ENCODE results near the gene NEFH.

NEFH gene

GRCh38 chr22:29509815-29510214, 29.8 kb downstream of the NEFH start:
- no peak overlapping the region for H4K91ac ChIP-seq (ENCODE audit: low read depth, low read length)
- no peak overlapping the region for H3K4me2 ChIP-seq (ENCODE audit: low read length)
- H2AFZ ChIP-seq (ENCODE audit: insufficient read depth, low read length, poor library complexity) = no peak overlapping the region
- H3K18ac ChIP-seq (ENCODE audit: low read length) = no peak overlapping the region
- H3K4me1 ChIP-seq (ENCODE audit: control insufficient read depth in 1 of 2, insufficient read depth in 2 of 2, low read length in 2 of 2) = no peaks in the 10 kb centered on the region
- no peak overlapping the region for H2BK120ac ChIP-seq (ENCODE audit: insufficient read depth, low read length, poor library complexity)
- H3K9ac ChIP-seq (ENCODE audit: low read length) = no peak overlapping the region
- H4K8ac ChIP-seq (ENCODE audit: low read depth, low read length) = no peak overlapping the region
- H2BK12ac ChIP-seq (ENCODE audit: low read length) = no peak overlapping the region
- H3K4ac ChIP-seq (ENCODE audit: low read depth, low read length) = no peak overlapping the region
- DNase-seq = no peak
- no peak overlapping the region for H4K12ac ChIP-seq (ENCODE audit: low read depth, low read length)
- no peak overlapping the region for H3K23ac ChIP-seq (ENCODE audit: low read length)
- peaks cover 29 to 55% of the 10 kb centered on the region in 2 experiments for H3K36me3 ChIP-seq (ENCODE audit: control insufficient read depth in 1 of 2, insufficient read depth in 2 of 2, low read length in 2 of 2)
- no peaks in the 10 kb centered on the region for H3K79me2 ChIP-seq (ENCODE audit: control insufficient read depth, insufficient read depth, low read length, poor library complexity)
- no peak overlapping the region for H3K14ac ChIP-seq (ENCODE audit: low read length)
- no peak overlapping the region for H2AK5ac ChIP-seq (ENCODE audit: low read length)
- WGBS (ENCODE audit: extremely low coverage, insufficient coverage, insufficient read length) = no CpG with 5 or more reads among the region's 1 CpG
- no peaks in the 10 kb centered on the region for H3K27me3 ChIP-seq (ENCODE audit: insufficient read depth, low read length)
- H3K79me1 ChIP-seq (ENCODE audit: low read length) = no peaks in the 10 kb centered on the region
- no peak overlapping the region for H3K27ac ChIP-seq (ENCODE audit: low read depth, low read length)
- peaks cover 2% of the 10 kb centered on the region for H3K9me3 ChIP-seq (ENCODE audit: insufficient read depth, low read depth, low read length)
- no peak overlapping the region for H2BK5ac ChIP-seq (ENCODE audit: low read depth, low read length, poor library complexity)
- H3K4me3 ChIP-seq (ENCODE audit: low read depth, low read length) = no peak overlapping the region

GRCh38 chr22:29510542-29510941, 30.5 kb downstream of the NEFH start:
- no CpG with 5 or more reads among the region's 2 CpGs for WGBS (ENCODE audit: extremely low coverage, insufficient coverage, insufficient read length)

GRCh38 chr22:29511126-29511862, 31.3 kb downstream of the NEFH start:
- H3K14ac ChIP-seq (ENCODE audit: low read length) = no peak overlapping the region
- WGBS (ENCODE audit: extremely low coverage, insufficient coverage, insufficient read length) = no CpG with 5 or more reads among the region's 8 CpGs
- H3K9me3 ChIP-seq (ENCODE audit: insufficient read depth, low read depth, low read length) = peaks cover 2% of the 10 kb centered on the region

More at GRCh38 chr22:29510542-29510941, 30.5 kb downstream of the NEFH start:
- H2BK120ac ChIP-seq (ENCODE audit: insufficient read depth, low read length, poor library complexity) = no peak overlapping the region
- no peaks in the 10 kb centered on the region for H3K79me1 ChIP-seq (ENCODE audit: low read length)
- H2BK5ac ChIP-seq (ENCODE audit: low read depth, low read length, poor library complexity) = no peak overlapping the region
- H3K14ac ChIP-seq (ENCODE audit: low read length) = no peak overlapping the region
- no peak overlapping the region for H3K27ac ChIP-seq (ENCODE audit: low read depth, low read length)
- H3K23ac ChIP-seq (ENCODE audit: low read length) = no peak overlapping the region
- no peak overlapping the region for H3K9ac ChIP-seq (ENCODE audit: low read length)
- H4K12ac ChIP-seq (ENCODE audit: low read depth, low read length) = no peak overlapping the region
- DNase-seq = no peak
- H3K4me1 ChIP-seq (ENCODE audit: control insufficient read depth in 1 of 2, insufficient read depth in 2 of 2, low read length in 2 of 2) = no peaks in the 10 kb centered on the region
- H3K4me2 ChIP-seq (ENCODE audit: low read length) = no peak overlapping the region
- H3K27me3 ChIP-seq (ENCODE audit: insufficient read depth, low read length) = no peaks in the 10 kb centered on the region
- H2AK5ac ChIP-seq (ENCODE audit: low read length) = no peak overlapping the region
- no peak overlapping the region for H3K4ac ChIP-seq (ENCODE audit: low read depth, low read length)
- H2BK12ac ChIP-seq (ENCODE audit: low read length) = no peak overlapping the region
- H2AFZ ChIP-seq (ENCODE audit: insufficient read depth, low read length, poor library complexity) = no peak overlapping the region
- H3K79me2 ChIP-seq (ENCODE audit: control insufficient read depth, insufficient read depth, low read length, poor library complexity) = no peaks in the 10 kb centered on the region
- H3K4me3 ChIP-seq (ENCODE audit: low read depth, low read length) = no peak overlapping the region
- H3K18ac ChIP-seq (ENCODE audit: low read length) = no peak overlapping the region
- peaks cover 29 to 56% of the 10 kb centered on the region in 2 experiments for H3K36me3 ChIP-seq (ENCODE audit: control insufficient read depth in 1 of 2, insufficient read depth in 2 of 2, low read length in 2 of 2)
- peaks cover 2% of the 10 kb centered on the region for H3K9me3 ChIP-seq (ENCODE audit: insufficient read depth, low read depth, low read length)
- no peak overlapping the region for H4K91ac ChIP-seq (ENCODE audit: low read depth, low read length)
- no peak overlapping the region for H4K8ac ChIP-seq (ENCODE audit: low read depth, low read length)

GRCh38 chr22:29512031-29512430, 32.0 kb downstream of the NEFH start:
- no peak overlapping the region for H2BK120ac ChIP-seq (ENCODE audit: insufficient read depth, low read length, poor library complexity)
- H2BK5ac ChIP-seq (ENCODE audit: low read depth, low read length, poor library complexity) = no peak overlapping the region
- no peak overlapping the region for H3K27ac ChIP-seq (ENCODE audit: low read depth, low read length)
- no peak overlapping the region for H2AFZ ChIP-seq (ENCODE audit: insufficient read depth, low read length, poor library complexity)
- peaks cover 37 to 65% of the 10 kb centered on the region in 2 experiments for H3K36me3 ChIP-seq (ENCODE audit: control insufficient read depth in 1 of 2, insufficient read depth in 2 of 2, low read length in 2 of 2)
- no peaks in the 10 kb centered on the region for H3K79me2 ChIP-seq (ENCODE audit: control insufficient read depth, insufficient read depth, low read length, poor library complexity)
- H3K18ac ChIP-seq (ENCODE audit: low read length) = no peak overlapping the region
- no peak overlapping the region for H3K9ac ChIP-seq (ENCODE audit: low read length)
- H3K4me2 ChIP-seq (ENCODE audit: low read length) = no peak overlapping the region
- H4K12ac ChIP-seq (ENCODE audit: low read depth, low read length) = no peak overlapping the region
- no peaks in the 10 kb centered on the region for H3K4me1 ChIP-seq (ENCODE audit: control insufficient read depth in 1 of 2, insufficient read depth in 2 of 2, low read length in 2 of 2)
- no peak overlapping the region for H4K8ac ChIP-seq (ENCODE audit: low read depth, low read length)
- WGBS (ENCODE audit: extremely low coverage, insufficient coverage, insufficient read length) = no CpG with 5 or more reads among the region's 4 CpGs
- H4K91ac ChIP-seq (ENCODE audit: low read depth, low read length) = no peak overlapping the region
- H3K4me3 ChIP-seq (ENCODE audit: low read depth, low read length) = no peak overlapping the region
- no peak overlapping the region for H2AK5ac ChIP-seq (ENCODE audit: low read length)
- no peaks in the 10 kb centered on the region for H3K79me1 ChIP-seq (ENCODE audit: low read length)
- no peak overlapping the region for H3K14ac ChIP-seq (ENCODE audit: low read length)
- H3K9me3 ChIP-seq (ENCODE audit: insufficient read depth, low read depth, low read length) = peaks cover 2% of the 10 kb centered on the region
- no peak overlapping the region for H2BK12ac ChIP-seq (ENCODE audit: low read length)
- DNase-seq = no peak
- no peak overlapping the region for H3K23ac ChIP-seq (ENCODE audit: low read length)
- no peaks in the 10 kb centered on the region for H3K27me3 ChIP-seq (ENCODE audit: insufficient read depth, low read length)
- no peak overlapping the region for H3K4ac ChIP-seq (ENCODE audit: low read depth, low read length)

More at GRCh38 chr22:29511126-29511862, 31.3 kb downstream of the NEFH start:
- H2BK120ac ChIP-seq (ENCODE audit: insufficient read depth, low read length, poor library complexity) = no peak overlapping the region
- H3K4me1 ChIP-seq (ENCODE audit: control insufficient read depth in 1 of 2, insufficient read depth in 2 of 2, low read length in 2 of 2) = no peaks in the 10 kb centered on the region
- DNase-seq = no peak
- no peak overlapping the region for H3K4me2 ChIP-seq (ENCODE audit: low read length)
- H4K12ac ChIP-seq (ENCODE audit: low read depth, low read length) = no peak overlapping the region
- H2BK12ac ChIP-seq (ENCODE audit: low read length) = no peak overlapping the region
- H3K79me1 ChIP-seq (ENCODE audit: low read length) = no peaks in the 10 kb centered on the region
- H2AFZ ChIP-seq (ENCODE audit: insufficient read depth, low read length, poor library complexity) = no peak overlapping the region
- no peak overlapping the region for H2BK5ac ChIP-seq (ENCODE audit: low read depth, low read length, poor library complexity)
- peaks cover 34 to 61% of the 10 kb centered on the region in 2 experiments for H3K36me3 ChIP-seq (ENCODE audit: control insufficient read depth in 1 of 2, insufficient read depth in 2 of 2, low read length in 2 of 2)
- no peak overlapping the region for H3K4ac ChIP-seq (ENCODE audit: low read depth, low read length)
- no peak overlapping the region for H2AK5ac ChIP-seq (ENCODE audit: low read length)
- no peaks in the 10 kb centered on the region for H3K79me2 ChIP-seq (ENCODE audit: control insufficient read depth, insufficient read depth, low read length, poor library complexity)
- no peak overlapping the region for H3K9ac ChIP-seq (ENCODE audit: low read length)
- no peaks in the 10 kb centered on the region for H3K27me3 ChIP-seq (ENCODE audit: insufficient read depth, low read length)
- no peak overlapping the region for H3K18ac ChIP-seq (ENCODE audit: low read length)
- H3K23ac ChIP-seq (ENCODE audit: low read length) = no peak overlapping the region
- H3K4me3 ChIP-seq (ENCODE audit: low read depth, low read length) = no peak overlapping the region
- H3K27ac ChIP-seq (ENCODE audit: low read depth, low read length) = no peak overlapping the region
- H4K91ac ChIP-seq (ENCODE audit: low read depth, low read length) = no peak overlapping the region
- no peak overlapping the region for H4K8ac ChIP-seq (ENCODE audit: low read depth, low read length)

Data from trophoblast cell (in vitro differentiated cells and primary cell).